Stimulated activated CD8-positive, alpha-beta memory T cell treated with anti-CD3 and anti-CD28 coated beads, Interleukin-15, amount 100 ng/mL, for 1 hour (primary cell): ENCODE measurements around the gene SEPHS1.
A peak's percentile ranks its signal among the peaks of the same experiment; 100 is the strongest.
"Not testable (repeated sequence)": the region's sequence is repeated elsewhere in the genome, so short reads cannot be mapped to it uniquely, and the experiment has no call there.

Experiments used
- DNase-seq: peaks from one replicate; pipeline ENCODE4 v3.0.0-alpha.2; 2020; ENCODE audit warnings: low read depth

Gene SEPHS1

GRCh38 chr10:13360587-13360986, 12.5 kb upstream of the SEPHS1 start:
- no peak for DNase-seq

GRCh38 chr10:13356392-13356791, 8.3 kb upstream of the SEPHS1 start:
- no peak for DNase-seq

GRCh38 chr10:13354783-13355182, 6.7 kb upstream of the SEPHS1 start:
- DNase-seq, result no peak

GRCh38 chr10:13352519-13352918, 4.4 kb upstream of the SEPHS1 start:
- no peak for DNase-seq

GRCh38 chr10:13351340-13351915, 3.3 kb upstream of the SEPHS1 start:
- DNase-seq, result no peak

GRCh38 chr10:13349463-13350274, 1.6 kb upstream of the SEPHS1 start:
- DNase-seq, result no peak

GRCh38 chr10:13347500-13348156, 465 bp downstream of the SEPHS1 start:
- peak; percentile 52 for DNase-seq

GRCh38 chr10:13347043-13347499, 1.0 kb downstream of the SEPHS1 start:
- DNase-seq, result no peak

GRCh38 chr10:13346283-13347042, 1.6 kb downstream of the SEPHS1 start:
- DNase-seq, result no peak

- DNase-seq, result no peak
Observed at GRCh38 chr10:13340626-13341376, 7.3 kb downstream of the SEPHS1 start.

- DNase-seq, result no peak
Observed at GRCh38 chr10:13340068-13340467, 8.0 kb downstream of the SEPHS1 start.

GRCh38 chr10:13338390-13339110, 9.5 kb downstream of the SEPHS1 start:
- DNase-seq, result no peak

GRCh38 chr10:13337827-13338196, 10.3 kb downstream of the SEPHS1 start:
- no peak for DNase-seq

GRCh38 chr10:13337128-13337826, 10.8 kb downstream of the SEPHS1 start:
- DNase-seq, result no peak

- no peak for DNase-seq
Observed at GRCh38 chr10:13335881-13336280, 12.2 kb downstream of the SEPHS1 start.

- DNase-seq, result no peak
Observed at GRCh38 chr10:13334556-13334955, 13.5 kb downstream of the SEPHS1 start.

GRCh38 chr10:13331646-13332045, 16.4 kb downstream of the SEPHS1 start:
- DNase-seq, result no peak

- not testable (repeated sequence) for DNase-seq
Observed at GRCh38 chr10:13330980-13331379, 17.1 kb downstream of the SEPHS1 start.

GRCh38 chr10:13329565-13329964, 18.5 kb downstream of the SEPHS1 start:
- DNase-seq, result no peak

GRCh38 chr10:13328613-13329012, 19.5 kb downstream of the SEPHS1 start:
- no peak for DNase-seq
